Gastrocnemius medialis (tissue), 4 donors: ENCODE data around the gene ESPN.

Experiments
- POLR2A ChIP-seq, 2 donors: fragments of 450-650 bp; IDR thresholded peaks; one replicate each; pipeline ENCODE4 v1.6.1; 2017; ENCODE audit warnings: antibody characterized with exemption in 2 of 2, mild to moderate bottlenecking in 2 of 2, moderate library complexity in 2 of 2
- TF ChIP-seq, protein P1 (sequence below), 5 experiments: fragments of 450-650 bp in 3 of 5; fragments of 200-600 bp in 2 of 5; sonication (generic) in 2 of 5; IDR thresholded peaks in 4 of 5; conservative IDR thresholded peaks in 1 of 5; 1 replicate in 4 of 5; 2 replicates in 1 of 5; pipeline ENCODE4 v1.5.1; 2016 to 2019; ENCODE audit warnings: antibody characterized with exemption in 5 of 5, mild to moderate bottlenecking in 3 of 5, moderate library complexity in 3 of 5

DNA sequence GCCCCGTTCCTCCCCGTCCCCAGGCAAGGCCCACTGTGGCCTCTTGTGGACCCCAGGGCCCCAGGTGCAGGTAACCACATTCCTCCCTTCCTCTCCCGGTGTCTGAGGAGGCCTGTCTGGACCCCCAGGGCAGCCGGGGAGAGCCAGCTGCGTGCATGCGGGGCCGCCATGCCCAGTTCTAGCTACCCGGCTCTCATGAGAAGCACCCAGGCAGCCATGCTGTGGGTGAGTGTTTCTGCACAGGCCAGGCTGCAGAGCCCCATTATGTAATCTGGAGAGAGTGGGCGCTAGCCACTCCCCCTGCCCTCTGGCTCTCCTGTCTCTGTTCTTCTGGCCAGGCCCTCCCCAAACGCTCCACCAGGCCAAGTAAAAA is 85.3 kb downstream of the ESPN start:
- no peak for TF ChIP-seq POLR2A (IDR thresholded peaks at IDR 0.05)
- TF ChIP-seq, protein P1, sequence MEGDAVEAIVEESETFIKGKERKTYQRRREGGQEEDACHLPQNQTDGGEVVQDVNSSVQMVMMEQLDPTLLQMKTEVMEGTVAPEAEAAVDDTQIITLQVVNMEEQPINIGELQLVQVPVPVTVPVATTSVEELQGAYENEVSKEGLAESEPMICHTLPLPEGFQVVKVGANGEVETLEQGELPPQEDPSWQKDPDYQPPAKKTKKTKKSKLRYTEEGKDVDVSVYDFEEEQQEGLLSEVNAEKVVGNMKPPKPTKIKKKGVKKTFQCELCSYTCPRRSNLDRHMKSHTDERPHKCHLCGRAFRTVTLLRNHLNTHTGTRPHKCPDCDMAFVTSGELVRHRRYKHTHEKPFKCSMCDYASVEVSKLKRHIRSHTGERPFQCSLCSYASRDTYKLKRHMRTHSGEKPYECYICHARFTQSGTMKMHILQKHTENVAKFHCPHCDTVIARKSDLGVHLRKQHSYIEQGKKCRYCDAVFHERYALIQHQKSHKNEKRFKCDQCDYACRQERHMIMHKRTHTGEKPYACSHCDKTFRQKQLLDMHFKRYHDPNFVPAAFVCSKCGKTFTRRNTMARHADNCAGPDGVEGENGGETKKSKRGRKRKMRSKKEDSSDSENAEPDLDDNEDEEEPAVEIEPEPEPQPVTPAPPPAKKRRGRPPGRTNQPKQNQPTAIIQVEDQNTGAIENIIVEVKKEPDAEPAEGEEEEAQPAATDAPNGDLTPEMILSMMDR (IDR thresholded peaks at IDR 0.05 in 4 of 5, conservative IDR thresholded peaks at IDR 0.05 in 1 of 5): no peak
